Caki2 (cell line): ENCODE results near the gene C10orf88. TPM values are rescaled to one million over a fixed set of nuclear protein-coding genes. Genes with fewer than 3 reads are reported as not detected.
"Not testable (repeated sequence)": the region's sequence is repeated elsewhere in the genome, so short reads cannot be mapped to it uniquely, and the experiment has no call there.

Experiments
- DNase-seq: peaks from one replicate; pipeline ENCODE4 v3.0.0-alpha.2; 2015; ENCODE audit warnings: low read depth
- in situ Hi-C: cut with HindIII; loops from 2 replicates; pipeline ENCODE4 v1.10.0; 2016; ENCODE audit warnings: low sequenced_read_pairs, low pct_unique_long_range_greater_than_20kb, mixed read lengths
- total RNA-seq: library from RNA; depleted of rRNA; stranded (reverse); fragments of >200 nt; shearing (Covaris generic); gene quantifications from 2 replicates; pipeline ENCODE4 v1.2.3, GENCODE V29; 2014; ENCODE audit warnings: low replicate concordance

Gene C10orf88
- total RNA-seq, 1 experiment from 2014 or later: 2.4 TPM

DNA sequence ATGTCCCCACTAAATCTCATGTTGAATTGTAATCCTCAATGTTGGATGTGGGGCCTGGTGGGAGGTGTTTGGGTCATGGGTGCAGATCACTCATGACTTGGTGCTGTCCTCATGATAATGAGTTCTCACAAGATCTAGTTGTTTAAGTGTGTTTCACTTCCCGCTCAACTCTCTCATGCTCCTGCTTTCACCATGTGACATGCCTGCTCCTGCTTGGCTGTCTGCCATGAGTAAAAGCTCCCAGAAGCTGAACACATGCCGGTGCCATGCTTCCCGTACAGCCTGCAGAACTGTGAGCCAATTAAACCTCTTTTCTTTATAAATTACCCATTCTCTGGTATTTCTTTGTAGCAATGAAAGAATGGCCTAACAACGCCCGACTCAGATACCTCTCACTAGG is 20.0 kb upstream of the C10orf88 start:
- no peak for DNase-seq
- in situ Hi-C loops: no loop called here

- no peak for DNase-seq
- in situ Hi-C loops: no loop called here
Observed at GRCh38 chr10:122968698-122969097, 14.7 kb upstream of the C10orf88 start.

GRCh38 chr10:122966879-122967278 is 12.9 kb upstream of the C10orf88 start:
- in situ Hi-C loops: no loop called here

DNA sequence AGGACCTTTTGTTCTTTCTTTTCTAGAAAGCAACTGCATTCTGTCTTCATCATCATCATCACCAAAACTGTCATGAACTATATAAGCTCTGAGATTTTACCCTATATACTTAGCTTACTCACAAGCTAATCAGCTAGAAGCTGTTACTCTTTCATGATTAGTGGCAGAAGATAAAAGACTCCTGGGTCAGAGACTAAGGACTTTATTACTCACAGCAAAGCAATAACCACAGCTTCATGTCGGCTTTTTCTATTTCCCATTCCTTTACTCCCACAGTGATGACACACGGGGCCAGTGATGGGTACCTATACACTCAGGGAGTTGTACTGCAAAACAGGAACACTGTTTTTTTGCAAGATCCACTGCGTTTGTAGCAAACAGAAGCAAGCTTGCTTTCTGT is 8.4 kb upstream of the C10orf88 start:
- no peak for DNase-seq
- in situ Hi-C loops: no loop called here

More at GRCh38 chr10:122966879-122967278, 12.9 kb upstream of the C10orf88 start:
- no peak for DNase-seq

- no peak for DNase-seq
Observed at GRCh38 chr10:122957474-122957873, 3.4 kb upstream of the C10orf88 start.

GRCh38 chr10:122955892-122956291 is 1.9 kb upstream of the C10orf88 start:
- in situ Hi-C loops: no loop called here
- no peak for DNase-seq

More at GRCh38 chr10:122957474-122957873, 3.4 kb upstream of the C10orf88 start:
- in situ Hi-C loops: no loop called here

DNA sequence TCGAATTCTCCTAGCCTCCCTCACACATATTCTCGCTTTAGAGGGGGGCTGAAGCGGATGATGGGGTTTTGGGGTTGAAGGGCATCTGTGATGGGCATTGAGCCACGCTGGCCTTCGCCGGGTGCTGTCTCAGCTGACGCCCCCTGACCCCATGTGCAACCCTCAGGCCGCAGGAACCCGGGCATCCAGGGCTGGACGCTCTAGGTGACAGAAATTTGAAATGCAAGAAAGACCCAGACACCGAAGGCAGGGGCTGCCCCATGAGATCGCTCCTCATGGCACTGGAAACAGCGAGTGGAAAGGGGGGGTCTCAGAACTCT is 664 bp upstream of the C10orf88 start:
- DNase-seq: no peak
- in situ Hi-C loops: no loop called here

- DNase-seq: no peak
- in situ Hi-C loops: no loop called here
Observed at GRCh38 chr10:122949296-122949695, 4.7 kb downstream of the C10orf88 start.

DNA sequence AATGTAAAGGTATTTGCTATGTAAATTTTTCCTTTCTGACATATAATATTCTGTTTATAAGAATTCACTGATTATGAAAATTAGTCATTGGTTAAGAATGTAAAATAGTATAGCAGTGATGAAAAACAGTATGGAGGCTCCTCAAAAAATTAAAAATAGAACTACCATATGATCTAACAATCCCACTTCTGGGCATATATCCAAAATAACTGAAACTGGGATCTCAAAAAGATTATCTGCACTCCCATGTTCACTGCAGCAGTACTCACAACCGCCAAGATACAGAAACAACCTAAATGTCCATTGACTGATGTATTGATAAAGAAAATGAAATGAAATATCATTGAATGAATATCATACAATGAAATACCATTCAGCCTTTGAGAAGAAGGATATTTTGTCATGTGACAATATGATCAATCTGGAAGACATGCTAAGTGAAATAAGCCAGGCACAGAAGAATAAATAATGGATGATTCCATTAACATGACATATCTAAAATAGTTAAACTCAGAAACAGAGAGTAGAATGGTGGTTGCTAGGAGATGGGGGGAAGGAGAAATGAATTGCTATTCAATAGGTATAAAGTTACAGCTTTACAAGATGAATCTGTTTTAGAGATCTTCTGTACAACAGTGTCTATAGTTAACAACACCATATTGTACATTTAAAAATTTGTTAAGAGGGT is 14.0 kb downstream of the C10orf88 start:
- in situ Hi-C loops: no loop called here
- DNase-seq: no peak

DNA sequence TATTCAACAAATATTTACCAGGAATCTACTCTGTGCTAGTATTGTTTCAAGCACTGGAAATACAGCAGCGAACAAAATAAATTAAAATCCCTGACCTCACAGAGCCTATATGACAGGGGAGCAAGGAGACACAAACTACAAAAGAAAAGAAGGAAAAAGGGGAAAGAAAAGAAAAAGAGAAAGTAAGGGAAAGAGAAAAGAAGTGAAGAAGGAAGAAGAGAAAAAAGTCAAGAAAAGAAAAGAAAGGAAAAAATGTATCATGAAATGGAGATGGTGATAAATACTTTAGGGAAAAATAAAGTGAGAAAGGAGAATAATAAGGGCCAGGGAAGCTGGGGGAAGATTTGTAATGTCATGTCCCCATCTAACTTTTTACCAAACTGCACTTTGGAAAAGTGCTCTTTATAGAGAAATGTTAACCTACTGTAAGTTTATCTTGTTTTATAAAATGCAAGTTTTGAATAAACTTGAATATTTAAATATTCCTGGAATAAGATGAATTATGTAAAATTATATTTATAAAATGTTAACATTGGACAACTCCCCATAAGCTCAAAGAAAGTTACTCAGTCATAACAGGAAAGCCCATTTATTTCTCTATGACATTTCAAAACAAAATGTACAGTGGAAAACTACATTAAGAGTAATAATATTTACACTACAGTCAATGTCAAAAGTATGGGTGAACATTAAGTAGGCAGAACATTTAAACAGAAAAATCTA is 14.7 kb downstream of the C10orf88 start:
- in situ Hi-C loops: no loop called here
- DNase-seq: no peak

DNA sequence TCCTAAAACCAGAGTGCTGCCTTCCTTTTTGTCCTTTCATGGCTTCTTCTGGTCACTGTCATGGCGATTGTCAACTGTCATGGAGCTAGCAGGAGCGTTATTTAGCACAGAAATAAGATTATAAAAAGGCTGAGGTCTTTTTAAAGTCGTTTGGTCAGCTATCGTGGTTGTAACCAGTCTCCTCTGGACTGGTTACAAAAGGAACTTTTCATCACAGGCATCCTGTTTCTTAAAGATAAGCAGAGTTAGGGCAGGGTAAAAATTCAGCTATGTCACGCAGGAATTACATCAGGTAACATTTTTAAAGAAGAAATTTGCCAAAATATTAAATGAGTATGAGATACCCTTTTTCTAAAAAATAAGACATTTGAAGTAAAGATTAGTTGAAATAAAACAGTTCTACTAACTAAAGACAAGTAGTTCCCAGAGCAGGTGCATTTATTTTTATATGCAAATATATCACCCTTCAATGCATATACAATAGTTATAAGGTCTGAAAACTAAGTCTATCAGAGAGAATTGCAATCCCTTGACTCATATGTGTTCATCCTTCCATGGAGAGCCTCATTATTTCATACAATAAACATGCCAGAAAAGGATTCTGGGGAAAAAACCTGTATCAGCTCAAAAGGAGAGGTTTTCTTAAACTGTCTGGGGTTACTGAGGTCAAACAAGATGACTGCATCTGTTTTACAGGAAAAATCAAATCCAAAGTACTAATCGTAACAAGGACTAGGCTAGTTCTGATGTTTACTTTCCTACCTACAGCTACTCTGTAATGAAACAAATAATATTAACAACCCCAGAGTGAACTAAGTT is 22.7 kb downstream of the C10orf88 start:
- peak; percentile 12 for DNase-seq
- in situ Hi-C loops: no loop called here

DNA sequence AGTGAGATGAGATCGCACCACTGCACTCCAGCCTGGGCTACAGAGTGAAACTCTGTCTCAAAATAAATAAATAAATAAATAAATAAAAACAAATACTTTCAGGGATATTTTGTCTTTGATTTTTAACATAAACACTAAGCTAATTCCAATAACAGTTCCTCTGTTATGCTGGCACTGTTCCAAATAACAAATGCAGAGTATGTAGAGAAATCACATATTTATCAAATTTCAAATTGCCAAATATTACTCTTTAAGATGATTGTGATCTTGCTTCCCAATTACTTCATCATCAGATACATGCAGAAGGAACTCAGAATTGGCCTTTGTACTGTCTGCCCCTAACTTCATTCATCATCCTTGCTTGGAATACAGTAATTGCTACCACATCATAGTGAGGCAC is 23.9 kb downstream of the C10orf88 start:
- DNase-seq: no peak
- in situ Hi-C loops: no loop called here

- no peak for DNase-seq
- in situ Hi-C loops: no loop called here
Observed at GRCh38 chr10:122915700-122916099, 38.3 kb downstream of the C10orf88 start.

- DNase-seq: peak; percentile 52
- in situ Hi-C loops: no loop called here
Observed at GRCh38 chr10:122911889-122912484, 42.0 kb downstream of the C10orf88 start.

DNA sequence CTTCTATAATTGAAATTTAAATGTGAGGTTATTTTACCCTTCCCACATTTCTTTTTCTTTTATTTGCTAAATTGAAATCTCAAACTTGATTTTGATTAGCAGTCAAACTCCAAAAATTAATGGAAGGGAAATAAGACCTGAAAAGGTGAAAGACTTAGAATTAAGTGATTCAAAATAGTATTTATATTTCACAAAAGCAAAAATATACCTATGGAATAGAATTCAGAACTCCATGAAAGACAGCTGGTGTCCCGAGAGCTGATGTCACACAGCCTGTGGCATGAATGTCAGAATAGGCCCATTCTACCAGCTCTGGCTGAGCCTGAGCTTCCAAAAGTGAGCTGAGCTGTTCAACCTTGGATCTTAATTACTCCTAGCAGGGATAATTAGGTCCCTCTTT is 43.7 kb downstream of the C10orf88 start, which contains the start of gene FAM24A:
Gene FAM24A (plus strand): TSS at position 301 of the 400 bp plus-strand sequence. CDS start 1,025 bp downstream, outside the sequence.
- in situ Hi-C loops: no loop called here

GRCh38 chr10:122903861-122904260 is 50.2 kb downstream of the C10orf88 start:
- DNase-seq, in situ Hi-C loops: not testable (repeated sequence)

More for the DNA sequence above, 43.7 kb downstream of the C10orf88 start, which contains the start of gene FAM24A:
- DNase-seq: no peak

DNA sequence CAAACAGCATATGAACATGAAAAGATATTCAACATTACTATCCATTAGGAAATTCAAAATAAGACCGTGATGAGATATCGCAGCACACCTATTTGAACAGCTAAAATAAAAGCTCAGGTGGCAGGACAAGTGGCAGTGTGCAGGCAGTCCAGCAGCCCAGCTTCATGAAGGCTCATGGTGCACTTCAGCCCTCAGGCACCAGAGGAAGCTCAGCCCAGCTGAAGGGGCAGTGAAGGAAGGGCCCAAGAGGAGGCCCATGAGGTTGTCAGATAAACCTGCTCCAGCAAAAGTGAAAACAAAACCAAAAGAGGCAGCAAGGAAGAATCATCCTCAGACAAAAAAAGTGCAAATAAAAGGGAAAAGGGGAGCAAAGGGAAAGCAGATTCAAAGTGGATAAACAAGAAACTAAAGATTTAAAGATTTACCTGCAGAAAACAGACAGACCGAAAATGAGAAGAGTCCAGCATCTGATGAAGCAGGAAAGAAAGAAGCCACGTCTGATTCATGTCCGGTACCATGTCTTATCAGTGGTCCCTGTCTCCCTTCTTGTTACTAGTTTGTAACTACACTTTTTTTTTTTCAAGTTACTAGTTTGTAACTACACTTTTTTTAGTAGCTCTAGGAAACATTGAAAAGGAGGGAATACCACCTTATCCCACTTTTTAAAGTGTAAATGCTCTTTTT is 59.6 kb downstream of the C10orf88 start:
- DNase-seq: no peak
- in situ Hi-C loops: no loop called here

DNA sequence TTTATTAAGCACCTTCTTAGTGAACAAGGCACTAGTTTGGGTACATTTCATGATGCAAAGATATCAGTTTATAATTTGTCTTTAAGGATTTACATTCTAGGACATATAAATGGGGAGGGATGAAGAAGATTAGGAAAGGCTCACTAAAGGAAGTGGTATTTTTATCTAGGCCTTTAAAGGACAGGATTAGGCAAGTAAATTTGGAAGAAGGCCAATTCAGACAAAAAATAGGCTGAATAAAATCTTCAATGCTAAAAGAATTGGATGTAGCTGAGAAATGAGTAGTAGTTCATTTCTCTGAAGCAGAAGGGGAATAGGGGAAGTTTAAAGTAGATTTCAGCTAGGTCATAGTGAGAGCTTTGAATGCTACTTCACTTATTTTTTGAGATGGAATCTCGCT is 69.9 kb downstream of the C10orf88 start:
- DNase-seq: no peak
- in situ Hi-C loops: no loop called here
